Duodenal mucosa (tissue), 2 donors: Measurements from ENCODE around the gene MAN2B1.
A peak's percentile ranks its signal among the peaks of the same experiment; 100 is the strongest.
"Not testable (repeated sequence)": the region's sequence is repeated elsewhere in the genome, so short reads cannot be mapped to it uniquely, and the experiment has no call there.

ENCODE experiments used
- H3K27ac ChIP-seq: one replicate; pipeline ENCODE4 v1.7.0; 2013; ENCODE audit warnings: low read depth, low read length
- H3K27me3 ChIP-seq, 2 donors: one replicate each; pipeline ENCODE4 v1.7.0; 2013; ENCODE audit warnings: low read length in 2 of 2, control low read depth in 1 of 2; ENCODE audit not compliant: insufficient read depth in 2 of 2, control insufficient read depth in 1 of 2
- H3K36me3 ChIP-seq, 2 donors: one replicate each; pipeline ENCODE4 v1.7.0; 2013; ENCODE audit warnings: low read length in 2 of 2, control low read depth in 1 of 2; ENCODE audit not compliant: insufficient read depth in 2 of 2, control insufficient read depth in 1 of 2
- H3K4me1 ChIP-seq, 2 donors: one replicate each; pipeline ENCODE4 v1.7.0; 2013; ENCODE audit warnings: low read length in 2 of 2, control low read depth in 1 of 2; ENCODE audit not compliant: insufficient read depth in 2 of 2, control insufficient read depth in 1 of 2
- H3K4me3 ChIP-seq, 2 donors: one replicate each; pipeline ENCODE4 v1.7.0; 2013; ENCODE audit warnings: low read length in 2 of 2, low read depth in 1 of 2
- H3K9ac ChIP-seq, 2 donors: one replicate each; pipeline ENCODE4 v1.7.0; 2013; ENCODE audit warnings: low read length in 2 of 2, low read depth in 1 of 2
- H3K9me3 ChIP-seq, 2 donors: one replicate each; pipeline ENCODE4 v1.7.0; 2013; ENCODE audit warnings: low read length in 2 of 2, control low read depth in 1 of 2; ENCODE audit not compliant: control insufficient read depth in 1 of 2

Gene MAN2B1

GRCh38 chr19:12666265-12667048 is at the start of gene MAN2B1, which contains the start of gene WDR83:
TSS of gene MAN2B1 (minus strand) at chr19:12666742. CDS start at chr19:12666701, 41 bp downstream.
TSS of gene WDR83 (plus strand) at chr19:12666807. CDS start at chr19:12669791, 2,984 bp downstream.
- H3K27ac ChIP-seq: no peak within 1 kb of the TSS

GRCh38 chr19:12715929-12716328 is 49.4 kb upstream of the MAN2B1 start:
- H3K27ac ChIP-seq: no peak overlapping the region

More at GRCh38 chr19:12666265-12667048, at the start of gene MAN2B1, which contains the start of gene WDR83:
- Histone ChIP-seq H3K27me3 (no peaks in the 10 kb centered on the region), H3K9ac (peak within 1 kb of the TSS; percentile 78 to 90), H3K4me3 (peak within 1 kb of the TSS; percentile 90 to 92), H3K36me3 (peaks cover 4 to 13% of the 10 kb centered on the region in 2 donors), H3K4me1 (peaks cover 37 to 53% of the 10 kb centered on the region in 2 donors), H3K9me3 (no peaks in the 10 kb centered on the region)

GRCh38 chr19:12715102-12715501 is 48.6 kb upstream of the MAN2B1 start:
- Histone ChIP-seq H3K27ac (no peak overlapping the region), H3K9ac (no peak overlapping the region), H3K4me1 (no peaks in the 10 kb centered on the region), H3K27me3 (no peaks in the 10 kb centered on the region), H3K36me3 (peaks cover 37 to 68% of the 10 kb centered on the region in 2 donors), H3K4me3 (no peak overlapping the region), H3K9me3 (no peaks in the 10 kb centered on the region)

More at GRCh38 chr19:12715929-12716328, 49.4 kb upstream of the MAN2B1 start:
- no peaks in the 10 kb centered on the region for H3K9me3 ChIP-seq
- no peaks in the 10 kb centered on the region for H3K27me3 ChIP-seq
- no peak overlapping the region for H3K4me3 ChIP-seq
- peaks cover 31 to 60% of the 10 kb centered on the region in 2 donors for H3K36me3 ChIP-seq
- H3K9ac ChIP-seq: no peak overlapping the region
- peaks cover 6 to 8% of the 10 kb centered on the region in 2 donors for H3K4me1 ChIP-seq

- H3K27ac ChIP-seq, H3K4me1 ChIP-seq, H3K9me3 ChIP-seq, H3K9ac ChIP-seq, H3K4me3 ChIP-seq, H3K27me3 ChIP-seq: not testable (repeated sequence)
- H3K36me3 ChIP-seq: peaks cover 32 to 69% of the 10 kb centered on the region in 2 donors
Observed at GRCh38 chr19:12713304-12713703, 46.8 kb upstream of the MAN2B1 start.

- not testable (repeated sequence) for H3K4me1 ChIP-seq, H3K9ac ChIP-seq, H3K9me3 ChIP-seq, H3K27me3 ChIP-seq, H3K4me3 ChIP-seq, H3K27ac ChIP-seq
- H3K36me3 ChIP-seq: peaks cover 32 to 75% of the 10 kb centered on the region in 2 donors
Observed at GRCh38 chr19:12712077-12712476, 45.5 kb upstream of the MAN2B1 start.

- Histone ChIP-seq H3K9ac (no peak overlapping the region), H3K36me3 (peaks cover 35 to 78% of the 10 kb centered on the region in 2 donors), H3K4me1 (no peaks in the 10 kb centered on the region), H3K4me3 (no peak overlapping the region), H3K9me3 (no peaks in the 10 kb centered on the region), H3K27ac (no peak overlapping the region), H3K27me3 (no peaks in the 10 kb centered on the region)
Observed at GRCh38 chr19:12711187-12711586, 44.6 kb upstream of the MAN2B1 start.

- Histone ChIP-seq H3K27me3 (no peaks in the 10 kb centered on the region), H3K36me3 (peaks cover 42 to 73% of the 10 kb centered on the region in 2 donors), H3K9ac (no peak overlapping the region)
Observed at GRCh38 chr19:12708641-12709040, 42.1 kb upstream of the MAN2B1 start.

GRCh38 chr19:12706332-12706718 is 39.8 kb upstream of the MAN2B1 start:
- H3K4me3 ChIP-seq: no peak overlapping the region
- no peak overlapping the region for H3K27ac ChIP-seq
- H3K27me3 ChIP-seq: no peaks in the 10 kb centered on the region
- H3K9ac ChIP-seq: no peak overlapping the region
- no peaks in the 10 kb centered on the region for H3K4me1 ChIP-seq
- peaks cover 44 to 79% of the 10 kb centered on the region in 2 donors for H3K36me3 ChIP-seq
- no peaks in the 10 kb centered on the region for H3K9me3 ChIP-seq

More at GRCh38 chr19:12708641-12709040, 42.1 kb upstream of the MAN2B1 start:
- no peaks in the 10 kb centered on the region for H3K4me1 ChIP-seq
- no peak overlapping the region for H3K27ac ChIP-seq
- H3K9me3 ChIP-seq: no peaks in the 10 kb centered on the region
- no peak overlapping the region for H3K4me3 ChIP-seq

GRCh38 chr19:12705654-12706331 is 39.3 kb upstream of the MAN2B1 start:
- Histone ChIP-seq H3K36me3 (peaks cover 45 to 80% of the 10 kb centered on the region in 2 donors), H3K4me3 (no peak overlapping the region), H3K4me1 (no peaks in the 10 kb centered on the region), H3K27me3 (no peaks in the 10 kb centered on the region), H3K27ac (no peak overlapping the region), H3K9ac (no peak overlapping the region), H3K9me3 (no peaks in the 10 kb centered on the region)

- Histone ChIP-seq H3K27me3 (no peaks in the 10 kb centered on the region), H3K36me3 (peaks cover 40 to 79% of the 10 kb centered on the region in 2 donors), H3K9ac (no peak overlapping the region), H3K4me1 (no peaks in the 10 kb centered on the region), H3K9me3 (no peaks in the 10 kb centered on the region), H3K4me3 (no peak overlapping the region), H3K27ac (no peak overlapping the region)
Observed at GRCh38 chr19:12705169-12705568, 38.6 kb upstream of the MAN2B1 start.
